Activated naive CD4-positive, alpha-beta T cell treated with anti-CD3 and anti-CD28 coated beads, Interleukin-2, amount 10 ng/mL, durations not matched to agents 7 days and 5 days (primary cell): ENCODE measurements around the gene GNAT1.

Experiments used
- CTCF ChIA-PET: fragments of 350-600 bp; sonication (Branson Sonifier 250); formaldehyde crosslinking; loops from one replicate; lab custom pipeline; 2021; ENCODE audit warnings: antibody characterized with exemption; lab: Charles Lee
- DNase-seq: peaks from one replicate; pipeline ENCODE4 v3.0.0-alpha.2; 2020
- H3K27ac Mint-ChIP-seq: one replicate; pipeline ENCODE4 v1.8.0; 2021; ENCODE audit warnings: mild to moderate bottlenecking, moderate library complexity, mixed read lengths
- H3K27me3 Mint-ChIP-seq: one replicate; pipeline ENCODE4 v1.8.0; 2021; ENCODE audit warnings: mild to moderate bottlenecking, mixed read lengths
- H3K36me3 Mint-ChIP-seq: one replicate; pipeline ENCODE4 v1.8.0; 2021; ENCODE audit warnings: mixed read lengths
- H3K4me1 Mint-ChIP-seq: one replicate; pipeline ENCODE4 v1.8.0; 2021; ENCODE audit warnings: mixed read lengths
- H3K4me3 Mint-ChIP-seq: one replicate; pipeline ENCODE4 v1.8.0; 2021; ENCODE audit warnings: mild to moderate bottlenecking, moderate library complexity, mixed read lengths
- H3K9me3 Mint-ChIP-seq: one replicate; pipeline ENCODE4 v1.8.0; 2021; ENCODE audit warnings: mixed read lengths

The GNAT1 gene

DNA sequence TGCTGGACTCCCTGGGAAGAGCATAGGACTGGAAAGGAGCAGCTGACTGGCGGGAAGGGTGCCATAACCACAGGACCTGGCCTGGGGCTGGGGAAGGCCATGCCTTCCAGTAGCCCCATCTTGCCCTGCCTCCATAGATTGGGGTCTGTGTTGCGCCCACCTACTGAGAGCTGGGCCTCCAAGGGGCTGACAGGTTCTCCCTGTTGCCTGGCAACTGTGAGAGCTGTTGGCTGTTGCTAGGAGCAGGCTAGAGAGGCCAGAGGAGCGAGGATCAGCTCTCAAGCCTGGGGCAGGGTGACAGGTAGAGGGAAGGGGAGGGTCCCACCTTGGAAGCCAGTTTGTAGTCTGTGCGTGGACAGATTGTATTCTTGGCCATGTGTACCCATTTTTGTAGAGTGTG lies 41.8 kb downstream of the GNAT1 start:
- Mint-ChIP-seq H3K27ac (peak overlapping the region; percentile 63), H3K36me3 (peaks cover 18% of the 10 kb centered on the region), H3K4me1 (peaks cover 41% of the 10 kb centered on the region), H3K4me3 (no peak overlapping the region), H3K27me3 (peaks cover 3% of the 10 kb centered on the region), H3K9me3 (no peaks in the 10 kb centered on the region)
- CTCF ChIA-PET = interaction anchor here (1.6 to 6.3 kb wide), 3 partner anchors 10 to 23 kb away, joined by 6 to 50 read pairs (median 7); no protein-coding TSS in a partner anchor
- no peak for DNase-seq

DNA sequence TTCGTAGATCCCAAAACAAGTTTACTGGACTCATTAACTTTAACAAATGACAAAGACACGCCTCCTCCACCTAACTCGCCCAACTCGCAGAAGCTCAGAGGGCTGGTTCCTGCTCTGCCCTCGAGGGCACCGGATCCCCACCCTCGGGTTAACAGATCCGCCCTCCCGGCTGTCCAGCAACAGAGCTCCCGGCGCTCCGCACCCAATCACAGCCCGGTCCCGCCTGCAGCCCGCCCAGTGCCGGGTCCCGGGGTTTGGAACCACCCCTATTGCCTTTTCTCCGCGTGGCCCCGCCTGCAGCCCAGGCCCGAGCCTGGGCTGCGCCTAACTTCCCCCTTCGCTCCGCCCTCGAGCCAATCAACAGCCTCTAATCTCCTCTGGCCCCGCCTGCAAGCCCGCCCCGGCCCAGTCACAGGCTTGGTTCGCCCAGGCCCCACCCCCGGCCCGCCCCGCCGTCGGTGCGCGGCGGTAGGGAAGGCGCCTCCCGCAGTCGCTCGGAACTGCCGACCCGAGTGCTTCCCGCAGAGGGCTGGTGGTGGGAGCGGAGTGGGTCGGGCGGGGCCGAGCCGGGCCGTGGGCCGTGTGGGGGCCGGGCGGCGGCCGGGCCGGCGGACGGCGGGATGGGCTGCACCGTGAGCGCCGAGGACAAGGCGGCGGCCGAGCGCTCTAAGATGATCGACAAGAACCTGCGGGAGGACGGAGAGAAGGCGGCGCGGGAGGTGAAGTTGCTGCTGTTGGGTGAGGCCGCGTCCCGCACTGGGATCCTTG lies 44.5 kb downstream of the GNAT1 start, which contains the start of gene GNAI2:
Gene GNAI2, plus strand, starts transcription at position 489 of the 768 bp plus-strand sequence. Its CDS starts 132 bp downstream, at position 621.
- peak; percentile 99 for DNase-seq
- Mint-ChIP-seq H3K27me3 (peaks cover 3% of the 10 kb centered on the region), H3K4me3 (peak within 1 kb of the TSS; percentile 98), H3K9me3 (no peaks in the 10 kb centered on the region), H3K4me1 (peaks cover 53% of the 10 kb centered on the region), H3K36me3 (peaks cover 34% of the 10 kb centered on the region), H3K27ac (peak within 1 kb of the TSS; percentile 98)
- CTCF ChIA-PET = interaction anchor here (0.7 to 6.3 kb wide), 5 partner anchors 9 to 39 kb away, joined by 3 to 50 read pairs (median 4); no protein-coding TSS in a partner anchor

DNA sequence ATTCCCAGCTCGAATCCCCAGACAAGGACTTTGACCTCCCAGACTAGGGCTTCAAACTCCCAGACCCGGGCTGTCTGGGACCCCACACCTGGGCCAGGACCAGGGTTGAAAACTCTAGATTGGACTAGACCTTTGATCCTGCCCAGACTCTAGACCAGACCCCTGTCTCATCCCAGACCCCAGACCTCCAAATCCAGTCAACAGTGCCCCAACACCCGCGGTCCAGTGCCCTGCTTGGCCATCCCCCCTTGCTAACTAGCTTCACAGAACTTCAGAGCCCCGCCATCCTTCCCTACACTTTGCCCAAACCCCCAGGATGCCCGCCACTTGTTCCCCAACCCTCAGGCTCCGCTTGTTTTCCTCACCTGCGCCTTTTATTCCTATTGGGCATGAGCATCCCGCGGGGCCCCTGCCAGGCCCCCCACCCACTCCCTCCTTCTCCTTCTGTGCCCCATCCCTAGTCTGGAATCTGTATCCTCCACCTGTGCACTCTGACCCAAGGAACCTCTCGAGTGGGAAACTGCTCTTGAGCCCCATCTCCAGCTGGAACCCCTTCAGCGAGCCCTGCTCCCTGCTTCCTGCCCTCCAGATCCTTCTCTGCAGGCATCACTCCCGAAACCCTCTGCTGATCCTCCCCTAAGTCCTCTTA lies 45.2 kb downstream of the GNAT1 start:
- Mint-ChIP-seq H3K27me3 (peaks cover 3% of the 10 kb centered on the region), H3K9me3 (no peaks in the 10 kb centered on the region), H3K27ac (peak overlapping the region; percentile 98), H3K36me3 (peaks cover 37% of the 10 kb centered on the region), H3K4me1 (peaks cover 58% of the 10 kb centered on the region), H3K4me3 (peak overlapping the region; percentile 98)
- no peak for DNase-seq
- CTCF ChIA-PET = interaction anchor here (1.9 to 6.3 kb wide), 2 partner anchors 9 to 10 kb away, joined by 9 to 50 read pairs; no protein-coding TSS in a partner anchor

DNA sequence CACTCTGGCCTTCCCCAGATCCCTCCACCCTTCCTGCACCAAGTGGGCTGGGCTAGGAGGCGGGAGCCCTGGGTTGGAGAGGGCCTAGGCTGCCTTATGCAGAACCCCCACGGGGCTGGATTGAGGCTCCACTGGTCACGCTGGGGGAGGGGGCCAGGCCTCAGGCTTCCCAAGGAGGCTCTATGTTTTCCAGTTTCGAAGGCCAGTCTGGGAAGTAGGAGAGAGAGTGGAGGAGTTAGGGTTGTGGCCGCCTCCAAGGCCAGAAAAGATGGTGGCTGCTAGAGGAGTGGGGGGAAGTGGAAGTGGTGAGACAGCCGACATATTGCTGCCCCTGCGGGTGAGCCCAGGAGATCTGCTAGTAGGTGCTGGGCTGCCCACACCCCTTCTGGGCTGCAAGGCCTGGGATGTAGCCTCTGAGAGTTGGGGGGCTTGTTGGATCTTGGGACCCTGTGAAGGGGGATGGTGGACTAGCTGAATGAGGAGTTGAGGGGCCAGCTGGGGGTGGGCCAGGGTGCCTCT lies 45.8 kb downstream of the GNAT1 start:
- Mint-ChIP-seq H3K27ac (peak overlapping the region; percentile 98), H3K4me3 (peak overlapping the region; percentile 98), H3K27me3 (peaks cover 3% of the 10 kb centered on the region), H3K4me1 (peaks cover 64% of the 10 kb centered on the region), H3K9me3 (no peaks in the 10 kb centered on the region), H3K36me3 (peaks cover 40% of the 10 kb centered on the region)
- peak; percentile 61 for DNase-seq
- CTCF ChIA-PET = interaction anchor here (0.6 to 6.3 kb wide), 2 partner anchors 10 to 18 kb away, joined by 3 to 50 read pairs; no protein-coding TSS in a partner anchor

DNA sequence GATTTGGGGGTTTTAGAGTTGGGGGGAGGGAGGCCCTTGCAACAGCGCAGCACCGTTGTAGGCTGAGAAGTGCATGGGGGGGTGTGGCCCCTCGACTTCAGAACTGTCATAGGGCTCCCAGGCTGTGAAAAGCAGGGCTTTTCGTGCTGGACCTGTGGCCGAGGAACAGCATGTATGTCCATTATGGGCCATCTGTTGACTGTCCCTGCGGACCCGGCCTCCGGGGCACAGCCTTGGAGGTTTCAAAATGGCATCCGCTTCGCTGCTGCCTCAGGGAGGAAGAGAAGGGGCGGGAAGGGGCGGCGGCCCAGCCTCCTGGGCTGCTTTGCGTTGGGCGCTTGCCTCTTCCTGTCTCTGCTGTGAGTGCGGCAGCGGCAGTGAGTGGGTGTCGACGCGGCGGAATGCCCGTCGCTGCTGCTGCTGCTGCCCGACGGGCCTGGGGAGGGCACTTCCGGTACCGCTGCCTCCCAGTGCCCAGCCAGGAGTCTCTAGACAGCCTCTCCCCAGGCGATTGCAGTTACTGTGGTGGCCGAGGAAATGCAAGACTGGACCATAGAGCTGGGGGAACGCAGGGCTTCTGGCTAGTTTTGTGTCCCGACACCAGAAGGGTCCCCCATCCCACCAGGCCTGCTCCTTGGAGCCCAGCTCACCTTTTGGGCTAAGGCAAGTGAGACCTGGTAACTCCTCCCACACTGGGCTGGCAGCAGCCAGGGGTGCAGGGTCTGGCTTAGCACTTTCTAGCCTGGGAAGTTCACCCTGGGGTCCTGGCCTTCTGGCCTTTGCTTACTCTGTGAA lies 46.5 kb downstream of the GNAT1 start:
- Mint-ChIP-seq H3K9me3 (no peaks in the 10 kb centered on the region), H3K4me3 (peak overlapping the region; percentile 98), H3K27me3 (peaks cover 1% of the 10 kb centered on the region), H3K36me3 (peaks cover 45% of the 10 kb centered on the region), H3K27ac (peak overlapping the region; percentile 98), H3K4me1 (peaks cover 71% of the 10 kb centered on the region)
- CTCF ChIA-PET = interaction anchor here (0.6 to 6.3 kb wide), 2 partner anchors 9 to 17 kb away, joined by 3 to 50 read pairs; no protein-coding TSS in a partner anchor
- DNase-seq = peak; percentile 95

DNA sequence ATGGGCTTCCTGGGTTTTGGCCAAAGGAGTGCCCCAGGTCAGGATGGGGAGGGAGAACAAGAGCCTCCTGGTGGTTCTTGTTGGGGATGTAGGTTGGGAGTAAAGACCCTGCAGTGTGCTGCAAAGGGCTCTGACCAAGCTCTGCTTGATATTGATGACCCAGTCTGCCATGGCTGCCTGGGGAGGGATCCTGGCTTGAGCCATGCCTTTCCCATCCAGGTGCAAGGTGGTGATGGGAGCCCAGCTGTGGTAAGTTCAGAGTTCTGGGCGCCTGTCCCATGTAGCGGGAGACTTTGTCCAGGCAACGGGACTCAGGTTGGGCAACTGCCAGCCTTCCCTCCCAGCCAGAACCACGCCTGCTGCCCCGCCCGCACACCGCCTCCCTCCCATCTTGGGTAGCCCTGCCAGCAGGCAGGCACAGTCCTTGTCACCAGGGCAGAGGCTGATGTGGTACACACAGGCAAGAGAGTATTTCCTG lies 47.2 kb downstream of the GNAT1 start:
- Mint-ChIP-seq H3K27ac (peak overlapping the region; percentile 98), H3K4me1 (peaks cover 73% of the 10 kb centered on the region), H3K27me3 (no peaks in the 10 kb centered on the region), H3K4me3 (peak overlapping the region; percentile 98), H3K9me3 (no peaks in the 10 kb centered on the region), H3K36me3 (peaks cover 45% of the 10 kb centered on the region)
- CTCF ChIA-PET = interaction anchor here (6.3 kb wide), 1 partner anchor 8 kb away, joined by 50 read pairs; no protein-coding TSS in a partner anchor
- no peak for DNase-seq

DNA sequence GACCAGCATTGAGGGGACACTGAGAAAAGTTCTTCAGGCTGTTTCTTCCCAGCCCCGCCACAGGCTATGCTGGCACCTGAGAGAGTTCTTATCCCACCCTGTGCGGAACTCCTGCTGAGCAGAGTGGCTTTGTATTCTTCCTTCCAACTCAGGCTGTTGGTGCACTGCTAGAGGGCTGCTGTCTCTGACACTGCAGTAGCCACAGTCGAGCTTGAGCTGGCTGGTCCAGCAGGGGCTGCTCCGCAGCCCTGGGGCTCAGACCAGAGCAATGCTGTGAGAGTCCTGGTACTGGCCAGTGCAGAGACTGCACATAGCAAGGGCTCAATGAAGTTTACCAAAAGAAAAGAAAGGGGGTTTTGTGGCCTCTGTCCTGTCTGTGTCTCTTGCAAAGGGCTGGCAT lies 48.2 kb downstream of the GNAT1 start:
- H3K9me3 Mint-ChIP-seq = no peaks in the 10 kb centered on the region
- no peak for DNase-seq
- peaks cover 77% of the 10 kb centered on the region for H3K4me1 Mint-ChIP-seq
- CTCF ChIA-PET = interaction anchor here (0.8 kb wide), 1 partner anchor 9 kb away, joined by 3 read pairs; no protein-coding TSS in a partner anchor
- peak overlapping the region; percentile 98 for H3K27ac Mint-ChIP-seq
- peak overlapping the region; percentile 98 for H3K4me3 Mint-ChIP-seq
- H3K27me3 Mint-ChIP-seq = no peaks in the 10 kb centered on the region
- peaks cover 49% of the 10 kb centered on the region for H3K36me3 Mint-ChIP-seq

DNA sequence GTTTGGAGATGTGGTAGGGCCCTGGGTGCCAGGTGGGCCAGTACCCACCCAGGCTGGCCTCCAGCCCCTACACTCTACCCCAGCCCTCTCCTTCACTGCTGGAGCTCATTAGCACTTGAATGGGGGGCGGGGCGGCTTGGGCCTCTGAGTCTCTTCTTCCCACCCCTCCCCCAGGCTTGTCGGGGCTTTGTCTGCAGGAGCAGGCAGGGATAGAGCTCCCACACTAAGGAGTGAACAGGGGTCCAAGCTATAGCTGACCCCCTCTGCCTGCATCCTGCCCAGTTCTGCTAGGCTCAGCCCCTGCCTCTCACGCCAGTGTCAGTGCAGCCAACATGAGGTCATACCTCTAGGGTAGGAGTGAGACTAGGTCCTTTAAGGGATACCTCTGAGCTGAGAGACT lies 49.8 kb downstream of the GNAT1 start:
- H3K27me3 Mint-ChIP-seq = no peaks in the 10 kb centered on the region
- peaks cover 80% of the 10 kb centered on the region for H3K4me1 Mint-ChIP-seq
- no peak for DNase-seq
- H3K9me3 Mint-ChIP-seq = no peaks in the 10 kb centered on the region
- H3K4me3 Mint-ChIP-seq = peak overlapping the region; percentile 55
- peaks cover 49% of the 10 kb centered on the region for H3K36me3 Mint-ChIP-seq
- CTCF ChIA-PET = interaction anchor here (0.8 to 4.4 kb wide), 4 partner anchors 13 to 46 kb away, joined by 3 to 24 read pairs (median 4); no protein-coding TSS in a partner anchor
- peak overlapping the region; percentile 90 for H3K27ac Mint-ChIP-seq

DNA sequence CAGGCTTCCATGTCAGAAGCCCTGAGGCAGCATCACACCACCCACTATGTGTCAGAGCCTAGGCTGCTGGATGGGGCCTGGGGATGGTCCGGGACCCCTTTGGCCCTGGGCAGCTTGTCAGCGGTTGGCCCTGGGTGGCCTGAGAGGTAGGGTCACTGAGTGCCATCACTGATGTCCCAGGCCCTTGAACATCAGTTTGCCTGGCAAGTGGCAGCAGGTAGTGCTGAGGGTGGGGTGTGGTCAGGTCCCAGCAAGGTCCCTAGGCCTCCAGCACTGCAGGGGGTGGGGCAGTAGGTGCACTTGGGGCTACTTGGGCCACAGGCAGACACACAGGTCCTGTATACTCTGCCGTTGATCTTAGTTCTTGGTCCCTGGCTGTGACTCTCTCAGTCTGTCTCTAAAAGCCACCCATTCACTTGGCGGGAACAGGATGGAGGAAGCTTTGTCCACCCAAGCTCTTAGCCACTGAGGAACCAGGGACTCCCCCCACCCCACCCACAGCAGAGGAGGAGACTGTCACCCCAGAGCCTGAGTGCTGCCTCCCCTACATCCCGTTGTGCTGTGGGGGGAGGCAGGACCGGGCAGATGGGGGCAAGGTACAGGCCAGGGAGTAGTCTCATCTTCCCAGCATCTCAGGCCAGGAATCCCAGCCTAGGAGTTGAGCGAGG lies 50.4 kb downstream of the GNAT1 start:
- Mint-ChIP-seq H3K4me3 (peak overlapping the region; percentile 62), H3K4me1 (peaks cover 87% of the 10 kb centered on the region), H3K36me3 (peaks cover 49% of the 10 kb centered on the region), H3K27me3 (no peaks in the 10 kb centered on the region), H3K27ac (peak overlapping the region; percentile 90), H3K9me3 (no peaks in the 10 kb centered on the region)
- CTCF ChIA-PET = interaction anchor here (0.8 to 4.4 kb wide), 4 partner anchors 12 to 47 kb away, joined by 3 to 24 read pairs (median 4); no protein-coding TSS in a partner anchor
- DNase-seq = no peak

DNA sequence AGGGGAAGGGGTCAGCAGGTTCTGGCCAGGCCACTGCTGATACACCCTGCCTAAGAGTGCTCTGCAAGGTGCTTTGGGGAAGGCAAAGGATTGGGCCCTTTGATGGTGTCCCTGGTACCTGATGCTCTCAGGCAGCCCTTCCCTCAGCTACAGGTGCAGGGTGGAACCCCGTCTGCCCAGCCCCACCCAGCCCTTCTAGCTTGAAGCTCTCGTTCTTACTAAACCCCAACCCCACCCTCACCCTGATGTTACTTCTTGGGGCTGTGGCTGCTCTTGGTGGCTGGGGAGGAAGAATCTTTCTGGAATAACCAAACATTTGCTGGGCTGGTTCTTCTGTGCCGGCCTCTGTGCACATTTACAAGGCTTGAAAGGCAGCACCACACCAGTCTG lies 51.0 kb downstream of the GNAT1 start:
- CTCF ChIA-PET = interaction anchor here (1.2 to 4.4 kb wide), 3 partner anchors 14 to 17 kb away, joined by 3 to 24 read pairs (median 5); no protein-coding TSS in a partner anchor
- Mint-ChIP-seq H3K27ac (peak overlapping the region; percentile 90), H3K4me1 (peaks cover 92% of the 10 kb centered on the region), H3K27me3 (no peaks in the 10 kb centered on the region), H3K9me3 (no peaks in the 10 kb centered on the region), H3K36me3 (peaks cover 45% of the 10 kb centered on the region), H3K4me3 (peak overlapping the region; percentile 62)
- DNase-seq = peak; percentile 47

DNA sequence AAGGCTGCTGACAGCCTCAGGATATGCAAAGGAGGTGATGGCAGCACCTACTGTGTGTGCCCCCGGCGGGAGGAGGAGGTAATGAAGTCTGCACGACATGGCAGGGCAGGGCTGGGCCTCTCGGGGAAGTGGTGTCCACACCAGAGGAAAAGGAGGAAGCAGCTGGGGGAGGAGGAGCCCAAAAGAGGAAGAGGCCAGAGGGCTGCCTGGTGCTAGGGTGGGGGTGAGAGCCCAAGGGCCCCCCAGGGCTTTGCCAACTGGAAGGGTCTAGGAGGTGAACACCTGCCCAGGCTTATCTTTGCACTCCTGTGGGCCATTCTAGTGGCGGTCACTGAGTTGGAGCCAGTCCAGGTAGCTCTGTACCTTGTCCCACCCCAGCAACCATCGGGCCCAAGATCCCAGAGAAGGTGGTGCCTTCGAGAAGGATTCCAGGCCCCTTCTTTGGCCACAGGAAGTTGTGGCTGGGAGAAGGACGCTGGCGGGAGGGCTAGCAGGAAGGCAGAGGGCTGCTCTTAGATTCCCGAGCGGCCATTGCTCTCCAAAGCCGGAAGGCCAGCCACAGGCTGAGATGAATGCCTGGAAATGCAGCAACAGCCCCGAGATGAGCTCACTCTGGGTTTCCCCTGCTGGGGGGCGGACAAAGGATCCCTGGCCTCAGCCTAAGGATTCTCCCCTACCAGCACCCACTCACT lies 51.6 kb downstream of the GNAT1 start:
- H3K4me1 Mint-ChIP-seq = peaks cover 93% of the 10 kb centered on the region
- peak overlapping the region; percentile 90 for H3K27ac Mint-ChIP-seq

DNA sequence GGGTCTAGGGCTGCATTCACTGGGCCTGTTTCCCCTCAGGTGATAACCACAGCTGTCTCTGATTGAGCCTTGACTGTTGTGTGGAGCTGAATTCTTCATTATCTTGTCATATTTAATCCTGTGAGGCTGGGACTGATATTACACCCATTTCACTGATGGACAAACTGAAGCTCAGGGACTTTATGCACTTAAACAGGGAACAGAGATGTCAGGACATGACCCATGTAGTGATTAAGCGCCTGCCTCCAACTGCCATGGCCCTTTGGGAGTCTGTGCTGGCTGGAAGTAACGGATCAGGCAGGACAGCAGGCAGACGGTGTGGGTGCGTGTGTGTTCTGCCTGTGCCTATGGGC lies 52.1 kb downstream of the GNAT1 start:
- H3K4me3 Mint-ChIP-seq = no peak overlapping the region
- CTCF ChIA-PET = interaction anchor here (0.7 to 4.4 kb wide), 6 partner anchors 10 to 49 kb away, joined by 3 to 24 read pairs (median 6); no protein-coding TSS in a partner anchor
- peak overlapping the region; percentile 85 for H3K27ac Mint-ChIP-seq
- H3K27me3 Mint-ChIP-seq = no peaks in the 10 kb centered on the region
- DNase-seq = no peak
- H3K4me1 Mint-ChIP-seq = peaks cover 91% of the 10 kb centered on the region
- no peaks in the 10 kb centered on the region for H3K9me3 Mint-ChIP-seq
- peaks cover 38% of the 10 kb centered on the region for H3K36me3 Mint-ChIP-seq

More for the DNA sequence above, 51.6 kb downstream of the GNAT1 start:
- peaks cover 39% of the 10 kb centered on the region for H3K36me3 Mint-ChIP-seq
- H3K9me3 Mint-ChIP-seq = no peaks in the 10 kb centered on the region
- peak; percentile 47 for DNase-seq
- peak overlapping the region; percentile 62 for H3K4me3 Mint-ChIP-seq
- CTCF ChIA-PET = interaction anchor here (0.7 to 4.4 kb wide), 6 partner anchors 9 to 48 kb away, joined by 3 to 24 read pairs (median 6); no protein-coding TSS in a partner anchor
- no peaks in the 10 kb centered on the region for H3K27me3 Mint-ChIP-seq
